HepG2 (cell line): ENCODE data around the gene GATD1.

Source experiments
- TARDBP ChIP-seq: sonication (generic); formaldehyde crosslinking; IDR thresholded peaks from 2 replicates; pipeline ENCODE4 v1.8.0; 2022; ENCODE audit warnings: mild to moderate bottlenecking, missing genetic modification reagents
- ZNF274 ChIP-seq: sonication (generic); formaldehyde crosslinking; IDR thresholded peaks from 2 replicates; pipeline ENCODE4 v1.5.1; 2020; ENCODE audit warnings: mild to moderate bottlenecking, missing genetic modification reagents
- ZNF674 ChIP-seq: sonication (generic); formaldehyde crosslinking; IDR thresholded peaks from 2 replicates; pipeline ENCODE4 v1.5.0; 2020; ENCODE audit warnings: low read depth, mild to moderate bottlenecking, missing genetic modification reagents

DNA sequence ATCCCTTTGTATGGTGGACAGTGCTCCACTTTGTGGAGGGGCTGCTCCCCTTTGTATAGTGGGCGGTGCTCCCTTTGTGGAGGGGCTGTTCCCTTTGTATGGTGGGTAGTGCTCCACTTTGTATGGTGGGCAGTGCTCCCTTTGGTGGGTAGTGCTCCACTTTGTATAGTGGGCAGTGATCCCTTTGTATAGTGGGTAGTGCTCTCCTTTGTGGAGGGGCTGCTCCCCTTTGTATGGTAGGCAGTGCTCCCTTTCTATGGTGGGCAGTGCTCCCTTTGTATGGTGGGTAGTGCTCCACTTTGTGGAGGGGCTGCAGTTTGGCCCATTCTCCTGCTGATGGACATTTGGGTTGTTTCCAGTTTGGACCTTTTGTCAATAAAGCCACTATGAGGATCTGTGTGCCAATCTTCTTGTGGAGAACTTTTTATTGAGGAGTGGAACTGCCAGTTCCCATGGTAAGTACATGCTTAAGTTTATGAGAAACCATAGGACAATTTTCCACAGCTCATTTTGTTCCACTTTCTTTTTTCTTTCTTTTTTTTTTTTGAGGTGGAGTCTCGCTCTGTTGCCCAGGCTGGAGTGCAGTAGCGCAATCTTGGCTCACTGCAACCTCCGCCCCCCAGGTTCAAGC lies 34.6 kb downstream of the GATD1 start:
- TF ChIP-seq TARDBP = no peak
- TF ChIP-seq ZNF274 (CRISPR knock-in tag) = no peak
- no peak for TF ChIP-seq ZNF674
